Measurements from ENCODE around the gene PHF21A. TPM values are rescaled to one million over a fixed set of nuclear protein-coding genes. Genes with fewer than 3 reads are reported as not detected.

The PHF21A gene
- total RNA-seq, 4 donors from 2014 or later: 9.8 to 20.2 (median 15.4) TPM

DNA sequence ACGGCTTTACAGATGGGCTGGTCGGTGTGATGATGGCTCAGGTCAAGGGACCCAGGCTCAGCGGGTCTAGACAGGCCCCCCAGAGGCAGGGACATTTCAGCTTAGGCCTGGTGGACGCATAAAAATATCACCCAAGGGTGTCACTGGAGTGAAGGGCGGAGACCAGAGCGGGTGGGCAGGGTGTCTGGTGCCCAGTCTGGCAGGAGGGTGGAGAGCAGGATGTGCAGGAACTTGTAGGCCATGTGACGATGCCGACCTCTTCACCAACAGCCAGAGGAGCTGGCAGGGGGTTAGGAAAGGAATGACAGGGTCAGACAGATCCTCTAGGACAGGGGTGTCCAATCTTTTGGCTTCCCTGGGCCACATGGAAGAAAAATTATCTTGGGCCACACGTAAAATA is 231.3 kb downstream of the PHF21A start:
- TF ChIP-seq, protein P1, sequence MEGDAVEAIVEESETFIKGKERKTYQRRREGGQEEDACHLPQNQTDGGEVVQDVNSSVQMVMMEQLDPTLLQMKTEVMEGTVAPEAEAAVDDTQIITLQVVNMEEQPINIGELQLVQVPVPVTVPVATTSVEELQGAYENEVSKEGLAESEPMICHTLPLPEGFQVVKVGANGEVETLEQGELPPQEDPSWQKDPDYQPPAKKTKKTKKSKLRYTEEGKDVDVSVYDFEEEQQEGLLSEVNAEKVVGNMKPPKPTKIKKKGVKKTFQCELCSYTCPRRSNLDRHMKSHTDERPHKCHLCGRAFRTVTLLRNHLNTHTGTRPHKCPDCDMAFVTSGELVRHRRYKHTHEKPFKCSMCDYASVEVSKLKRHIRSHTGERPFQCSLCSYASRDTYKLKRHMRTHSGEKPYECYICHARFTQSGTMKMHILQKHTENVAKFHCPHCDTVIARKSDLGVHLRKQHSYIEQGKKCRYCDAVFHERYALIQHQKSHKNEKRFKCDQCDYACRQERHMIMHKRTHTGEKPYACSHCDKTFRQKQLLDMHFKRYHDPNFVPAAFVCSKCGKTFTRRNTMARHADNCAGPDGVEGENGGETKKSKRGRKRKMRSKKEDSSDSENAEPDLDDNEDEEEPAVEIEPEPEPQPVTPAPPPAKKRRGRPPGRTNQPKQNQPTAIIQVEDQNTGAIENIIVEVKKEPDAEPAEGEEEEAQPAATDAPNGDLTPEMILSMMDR (IDR thresholded peaks at IDR 0.05 in 4 of 5, conservative IDR thresholded peaks at IDR 0.05 in 1 of 5): no peak
- no peak for TF ChIP-seq POLR2A (IDR thresholded peaks at IDR 0.05)
- ATAC-seq (no peak), DNase-seq (no peak)
- Histone ChIP-seq H3K27ac (no peak overlapping the region), H3K36me3 (no peaks in the 10 kb centered on the region), H3K9me3 (no peaks in the 10 kb centered on the region), H3K4me1 (peaks cover 0 to 5% of the 10 kb centered on the region in 2 donors), H3K4me3 (no peak overlapping the region), H3K27me3 (no peaks in the 10 kb centered on the region)
- intact Hi-C loops (cut with DNase I; ENCODE audit: low total_unique reads): no loop called here
- in situ Hi-C loops (cut with MboI; ENCODE audit: low sequenced_read_pairs in 4 of 4): no loop called here

DNA sequence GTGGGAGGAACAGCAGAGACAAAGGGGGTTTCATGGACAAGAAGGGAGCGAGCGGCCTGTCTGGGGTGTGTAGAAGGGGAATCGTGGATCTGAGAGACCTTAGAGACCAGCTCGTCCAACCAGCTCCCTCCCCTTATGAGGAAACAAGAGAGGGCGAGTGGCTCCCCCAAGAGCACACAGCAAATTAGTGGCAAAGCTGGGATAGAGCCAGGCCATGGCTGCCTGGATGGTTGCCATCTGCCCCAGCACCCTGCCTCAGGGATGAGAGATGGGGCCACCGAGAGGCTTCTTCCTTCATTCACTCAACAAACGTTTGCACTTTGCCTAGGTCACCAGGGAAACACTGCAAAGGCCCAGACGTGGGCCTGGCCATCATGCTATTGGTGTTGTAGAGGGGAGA is 231.7 kb downstream of the PHF21A start:
- ATAC-seq (no peak), DNase-seq (no peak)
- intact Hi-C loops (cut with DNase I; ENCODE audit: low total_unique reads): no loop called here
- H3K27me3 ChIP-seq: no peaks in the 10 kb centered on the region
- H3K36me3 ChIP-seq: no peaks in the 10 kb centered on the region
- peaks cover 0 to 5% of the 10 kb centered on the region in 2 donors for H3K4me1 ChIP-seq
- H3K4me3 ChIP-seq: no peak overlapping the region
- TF ChIP-seq POLR2A (IDR thresholded peaks at IDR 0.05): no peak
- TF ChIP-seq, protein P1 (IDR thresholded peaks at IDR 0.05 in 4 of 5, conservative IDR thresholded peaks at IDR 0.05 in 1 of 5): no peak
- H3K27ac ChIP-seq: no peak overlapping the region
- in situ Hi-C loops (cut with MboI; ENCODE audit: low sequenced_read_pairs in 4 of 4): no loop called here
- H3K9me3 ChIP-seq: no peaks in the 10 kb centered on the region

DNA sequence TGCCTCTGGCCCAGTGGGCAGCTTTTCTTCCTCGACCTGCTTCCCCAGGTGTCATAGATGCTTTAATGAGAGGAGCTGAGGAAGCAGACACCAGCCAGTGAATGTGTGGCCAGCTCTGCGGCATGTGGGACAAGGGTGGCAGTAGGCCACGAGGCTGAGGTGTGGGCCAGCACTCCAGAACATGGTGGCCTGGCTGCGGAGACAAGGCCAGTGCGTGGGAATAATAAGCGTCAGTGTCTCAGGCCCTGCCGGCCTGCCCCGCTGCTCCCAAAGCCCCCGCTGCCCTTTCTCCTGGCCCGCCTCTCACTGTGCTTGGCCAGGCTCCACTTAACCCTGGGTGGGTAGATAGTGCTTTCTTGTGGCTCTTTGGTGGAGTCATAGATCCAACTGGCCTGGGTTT is 233.7 kb downstream of the PHF21A start:
- DNase-seq (no peak), ATAC-seq (no peak)
- H3K4me1 ChIP-seq: peaks cover 0 to 5% of the 10 kb centered on the region in 2 donors
- H3K27ac ChIP-seq: no peak overlapping the region
- H3K9me3 ChIP-seq: no peaks in the 10 kb centered on the region
- H3K36me3 ChIP-seq: no peaks in the 10 kb centered on the region
- in situ Hi-C loops (cut with MboI; ENCODE audit: low sequenced_read_pairs in 4 of 4): no loop called here
- intact Hi-C loops (cut with DNase I; ENCODE audit: low total_unique reads): no loop called here
- TF ChIP-seq POLR2A (IDR thresholded peaks at IDR 0.05): no peak
- TF ChIP-seq, protein P1 (IDR thresholded peaks at IDR 0.05 in 4 of 5, conservative IDR thresholded peaks at IDR 0.05 in 1 of 5): no peak
- no peaks in the 10 kb centered on the region for H3K27me3 ChIP-seq
- no peak overlapping the region for H3K4me3 ChIP-seq

DNA sequence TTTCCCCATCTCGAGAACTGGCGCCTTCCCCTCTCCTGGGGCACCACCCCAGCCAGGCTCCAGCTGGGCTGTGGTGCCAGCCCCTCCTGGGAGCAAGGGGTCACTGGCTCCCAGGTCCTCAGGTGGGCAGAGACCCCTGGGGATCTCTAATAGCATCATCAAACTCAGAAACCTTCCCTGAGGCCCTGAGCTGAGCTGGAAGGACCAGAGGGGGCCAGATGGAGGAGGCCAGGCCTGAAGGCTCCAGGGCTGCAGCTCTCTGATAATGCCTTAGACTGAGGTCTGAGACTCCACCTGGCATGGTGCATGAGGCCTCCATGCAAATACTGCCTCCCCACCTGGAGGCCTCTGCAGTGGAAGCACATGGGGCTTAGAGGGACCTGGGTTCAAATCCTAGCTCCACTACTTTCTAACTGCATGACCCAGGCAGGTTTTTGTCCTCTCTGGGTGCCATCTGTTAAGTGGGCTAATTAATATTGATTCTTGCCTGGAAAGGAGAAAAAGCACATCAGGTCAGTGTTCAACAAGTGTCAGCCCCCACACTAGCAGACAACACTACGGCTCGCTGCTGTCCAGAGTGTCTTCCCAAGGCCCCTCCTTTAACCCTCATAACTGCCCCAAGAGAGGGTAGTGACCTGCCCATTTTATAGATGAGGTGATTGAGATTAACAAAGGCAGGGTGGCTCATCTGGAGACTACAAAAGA is 234.3 kb downstream of the PHF21A start:
- ATAC-seq: no peak
- intact Hi-C loops (cut with DNase I; ENCODE audit: low total_unique reads) (no loop called here), in situ Hi-C loops (cut with MboI; ENCODE audit: low sequenced_read_pairs in 4 of 4) (no loop called here)
- Histone ChIP-seq H3K36me3 (peaks cover 0 to 3% of the 10 kb centered on the region in 2 donors), H3K4me3 (no peak overlapping the region), H3K4me1 (peaks cover 0 to 5% of the 10 kb centered on the region in 2 donors), H3K27me3 (no peaks in the 10 kb centered on the region), H3K9me3 (no peaks in the 10 kb centered on the region), H3K27ac (no peak overlapping the region)
- no peak for DNase-seq
- TF ChIP-seq, protein P1 (IDR thresholded peaks at IDR 0.05 in 4 of 5, conservative IDR thresholded peaks at IDR 0.05 in 1 of 5): no peak
- no peak for TF ChIP-seq POLR2A (IDR thresholded peaks at IDR 0.05)

Data from gastrocnemius medialis (tissue), 4 donors.